Testis (tissue), 2 donors: Measurements from ENCODE around the gene FREM1.

Experiments
- CTCF ChIP-seq, 3 experiments: fragments of 450-650 bp in 2 of 3; fragments of 200-600 bp in 1 of 3; sonication (generic) in 1 of 3; IDR thresholded peaks; one replicate each; pipeline ENCODE4 v1.5.1; 2016 to 2019; ENCODE audit warnings: antibody characterized with exemption in 3 of 3, mild to moderate bottlenecking in 2 of 3, moderate library complexity in 1 of 3
- POLR2A ChIP-seq: fragments of 450-650 bp; IDR thresholded peaks from one replicate; pipeline ENCODE4 v1.6.1; 2017; ENCODE audit warnings: antibody characterized with exemption, mild to moderate bottlenecking, moderate library complexity

- TF ChIP-seq CTCF (IDR thresholded peaks at IDR 0.05), result no peak
- no peak for TF ChIP-seq POLR2A
Observed at GRCh38 chr9:14831074-14831473, 79.2 kb downstream of the FREM1 start.
